Neural cell (in vitro differentiated cells): ENCODE measurements around the gene KLHL42. TPM values are rescaled to one million over a fixed set of nuclear protein-coding genes. Genes with fewer than 3 reads are reported as not detected.

ENCODE experiments used
- H2AFZ ChIP-seq: fragments of 200-600, 300-800 bp; sonication (generic), shearing (Covaris generic); 2 replicates; pipeline ENCODE4 v1.6.0; 2014; ENCODE audit warnings: low read depth, mild to moderate bottlenecking, antibody characterized with exemption, low read length, moderate library complexity
- H3F3A ChIP-seq: fragments of 200-600 bp; shearing (Covaris generic); 2 replicates; pipeline ENCODE4 v1.6.1; 2016; ENCODE audit warnings: mild to moderate bottlenecking, moderate library complexity, mixed read lengths, antibody characterized with exemption, low read length; ENCODE audit not compliant: insufficient read depth, poor library complexity, severe bottlenecking
- H3K27ac ChIP-seq: fragments of 200-600, 300-800 bp; sonication (generic), shearing (Covaris generic); 2 replicates; pipeline ENCODE4 v1.5.1; 2014; ENCODE audit warnings: mild to moderate bottlenecking, low read length, moderate library complexity
- H3K27me3 ChIP-seq: fragments of 300-800, 200-600 bp; sonication (generic), shearing (Covaris generic); 2 replicates; pipeline ENCODE4 v1.6.0; 2014; ENCODE audit warnings: mild to moderate bottlenecking, low read depth, low read length, moderate library complexity; ENCODE audit not compliant: insufficient read depth
- H3K36me3 ChIP-seq: fragments of 300-800, 200-600 bp; sonication (generic), shearing (Covaris generic); 2 replicates; pipeline ENCODE4 v1.5.1; 2014; ENCODE audit warnings: mild to moderate bottlenecking, antibody characterized with exemption, low read length, moderate library complexity; ENCODE audit not compliant: insufficient read depth
- H3K4me2 ChIP-seq: fragments of 300-800, 200-600 bp; sonication (generic), shearing (Covaris generic); 2 replicates; pipeline ENCODE4 v1.6.0; 2014; ENCODE audit warnings: mild to moderate bottlenecking, low read length
- H3K4me3 ChIP-seq: fragments of 300-800, 200-600 bp; sonication (generic), shearing (Covaris generic); 2 replicates; pipeline ENCODE4 v1.5.1; 2014; ENCODE audit warnings: mild to moderate bottlenecking, low read length, moderate library complexity
- H3K79me2 ChIP-seq: fragments of 200-600 bp; shearing (Covaris generic); replicated peaks from 2 replicates; pipeline ENCODE4 v1.6.0; 2014; ENCODE audit warnings: mild to moderate bottlenecking, low read length, moderate library complexity; ENCODE audit not compliant: insufficient read depth
- H3K9ac ChIP-seq: fragments of 300-800, 200-600 bp; sonication (generic), shearing (Covaris generic); 2 replicates; pipeline ENCODE4 v1.6.1; 2016; ENCODE audit warnings: mild to moderate bottlenecking, low read length, mixed read lengths
- H3K9me2 ChIP-seq: fragments of 200-600 bp; shearing (Covaris generic); 2 replicates; pipeline ENCODE4 v1.6.1; 2016; ENCODE audit warnings: mild to moderate bottlenecking, low read length, mixed read lengths; ENCODE audit not compliant: insufficient read depth
- H3K9me3 ChIP-seq: fragments of 200-600, 300-800 bp; sonication (generic), shearing (Covaris generic); 2 replicates; pipeline ENCODE4 v1.6.1; 2016; ENCODE audit warnings: mild to moderate bottlenecking, mixed run types, low read length, moderate library complexity, mixed read lengths
- H4K20me1 ChIP-seq: fragments of 200-600 bp; shearing (Covaris generic); 2 replicates; pipeline ENCODE4 v1.6.1; 2016; ENCODE audit warnings: mild to moderate bottlenecking, mixed run types; ENCODE audit not compliant: insufficient read depth
- EP300 ChIP-seq: fragments of 450-650 bp; conservative IDR thresholded peaks from 2 replicates; pipeline ENCODE4 v1.6.1; 2014; ENCODE audit warnings: antibody characterized with exemption, mild to moderate bottlenecking, moderate library complexity; ENCODE audit not compliant: poor library complexity, severe bottlenecking
- EZH2 ChIP-seq: fragments of 200-600, 300-800 bp; shearing (Covaris generic), sonication (generic); IDR thresholded peaks from 2 replicates; pipeline ENCODE4 v1.6.1; 2014; ENCODE audit warnings: antibody characterized with exemption, low read length, borderline replicate concordance, mild to moderate bottlenecking; ENCODE audit not compliant: insufficient read depth, poor library complexity, severe bottlenecking
- MXI1 ChIP-seq: fragments of 450-650 bp; conservative IDR thresholded peaks from 2 replicates; pipeline ENCODE4 v1.6.1; 2014; ENCODE audit warnings: antibody characterized with exemption, mild to moderate bottlenecking; ENCODE audit not compliant: poor library complexity, severe bottlenecking
- POLR2AphosphoS5 ChIP-seq: IDR thresholded peaks from 2 replicates; pipeline ENCODE4 v1.6.1; 2012
- RAD21 ChIP-seq: fragments of 450-650 bp; conservative IDR thresholded peaks from 2 replicates; pipeline ENCODE4 v1.6.1; 2014; ENCODE audit warnings: antibody characterized with exemption, mild to moderate bottlenecking, moderate library complexity
- SMC3 ChIP-seq: fragments of 450-650 bp; conservative IDR thresholded peaks from 2 replicates; pipeline ENCODE4 v1.6.1; 2014; ENCODE audit warnings: antibody characterized with exemption, mild to moderate bottlenecking, moderate library complexity; ENCODE audit not compliant: poor library complexity
- TAF1 ChIP-seq: IDR thresholded peaks from 2 replicates; pipeline ENCODE4 v1.6.1; 2012; ENCODE audit warnings: low read depth
- polyA plus RNA-seq: library from polyadenylated mRNA; depleted of rRNA; stranded (reverse); fragments of >200 nt; gene quantifications from 2 replicates; pipeline ENCODE4 v1.2.3, GENCODE V29; 2014
- TF ChIP-seq, protein P1 (sequence below): IDR thresholded peaks from 2 replicates; pipeline ENCODE4 v1.6.1; 2012; ENCODE audit warnings: borderline replicate concordance
- TF ChIP-seq, protein P2 (sequence below): fragments of 450-650 bp; IDR thresholded peaks from 2 replicates; pipeline ENCODE4 v1.5.1; 2014; ENCODE audit warnings: antibody characterized with exemption, mild to moderate bottlenecking, moderate library complexity; ENCODE audit not compliant: poor library complexity, severe bottlenecking

KLHL42 gene
- polyA plus RNA-seq, 1 donor from 2014 or later = 52.2 TPM

DNA sequence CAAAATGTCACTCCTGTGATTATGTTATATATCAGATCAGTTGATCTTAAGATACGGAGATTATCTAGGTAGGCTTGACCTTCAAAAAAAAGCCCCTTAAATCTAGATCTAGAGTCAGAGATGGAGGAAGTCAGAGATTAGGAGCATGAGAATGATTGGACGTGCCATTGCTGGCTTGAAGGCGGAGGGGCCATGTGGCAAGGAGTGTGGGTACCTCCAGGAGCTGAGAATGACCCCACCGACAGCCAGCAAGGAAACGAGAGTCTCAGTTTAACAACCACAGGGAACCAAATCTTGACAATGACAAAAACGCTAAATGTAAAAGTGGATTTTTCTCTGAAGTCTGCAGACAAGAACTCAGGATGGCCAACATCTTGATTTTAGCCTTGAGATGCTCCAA lies 32.5 kb downstream of the KLHL42 start:
- no peaks in the 10 kb centered on the region for H4K20me1 ChIP-seq
- H3K36me3 ChIP-seq = no peaks in the 10 kb centered on the region
- no peak overlapping the region for H2AFZ ChIP-seq
- H3K79me2 ChIP-seq = no peaks in the 10 kb centered on the region
- no peak overlapping the region for H3K4me2 ChIP-seq
- no peaks in the 10 kb centered on the region for H3F3A ChIP-seq
- no peak overlapping the region for H3K9ac ChIP-seq
- TF ChIP-seq EP300 (no peak), EZH2 (no peak), TAF1 (no peak), POLR2AphosphoS5 (no peak), MXI1 (no peak), SMC3 (no peak), RAD21 (no peak)
- TF ChIP-seq, protein P1, sequence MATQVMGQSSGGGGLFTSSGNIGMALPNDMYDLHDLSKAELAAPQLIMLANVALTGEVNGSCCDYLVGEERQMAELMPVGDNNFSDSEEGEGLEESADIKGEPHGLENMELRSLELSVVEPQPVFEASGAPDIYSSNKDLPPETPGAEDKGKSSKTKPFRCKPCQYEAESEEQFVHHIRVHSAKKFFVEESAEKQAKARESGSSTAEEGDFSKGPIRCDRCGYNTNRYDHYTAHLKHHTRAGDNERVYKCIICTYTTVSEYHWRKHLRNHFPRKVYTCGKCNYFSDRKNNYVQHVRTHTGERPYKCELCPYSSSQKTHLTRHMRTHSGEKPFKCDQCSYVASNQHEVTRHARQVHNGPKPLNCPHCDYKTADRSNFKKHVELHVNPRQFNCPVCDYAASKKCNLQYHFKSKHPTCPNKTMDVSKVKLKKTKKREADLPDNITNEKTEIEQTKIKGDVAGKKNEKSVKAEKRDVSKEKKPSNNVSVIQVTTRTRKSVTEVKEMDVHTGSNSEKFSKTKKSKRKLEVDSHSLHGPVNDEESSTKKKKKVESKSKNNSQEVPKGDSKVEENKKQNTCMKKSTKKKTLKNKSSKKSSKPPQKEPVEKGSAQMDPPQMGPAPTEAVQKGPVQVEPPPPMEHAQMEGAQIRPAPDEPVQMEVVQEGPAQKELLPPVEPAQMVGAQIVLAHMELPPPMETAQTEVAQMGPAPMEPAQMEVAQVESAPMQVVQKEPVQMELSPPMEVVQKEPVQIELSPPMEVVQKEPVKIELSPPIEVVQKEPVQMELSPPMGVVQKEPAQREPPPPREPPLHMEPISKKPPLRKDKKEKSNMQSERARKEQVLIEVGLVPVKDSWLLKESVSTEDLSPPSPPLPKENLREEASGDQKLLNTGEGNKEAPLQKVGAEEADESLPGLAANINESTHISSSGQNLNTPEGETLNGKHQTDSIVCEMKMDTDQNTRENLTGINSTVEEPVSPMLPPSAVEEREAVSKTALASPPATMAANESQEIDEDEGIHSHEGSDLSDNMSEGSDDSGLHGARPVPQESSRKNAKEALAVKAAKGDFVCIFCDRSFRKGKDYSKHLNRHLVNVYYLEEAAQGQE = no peak
- TF ChIP-seq, protein P2, sequence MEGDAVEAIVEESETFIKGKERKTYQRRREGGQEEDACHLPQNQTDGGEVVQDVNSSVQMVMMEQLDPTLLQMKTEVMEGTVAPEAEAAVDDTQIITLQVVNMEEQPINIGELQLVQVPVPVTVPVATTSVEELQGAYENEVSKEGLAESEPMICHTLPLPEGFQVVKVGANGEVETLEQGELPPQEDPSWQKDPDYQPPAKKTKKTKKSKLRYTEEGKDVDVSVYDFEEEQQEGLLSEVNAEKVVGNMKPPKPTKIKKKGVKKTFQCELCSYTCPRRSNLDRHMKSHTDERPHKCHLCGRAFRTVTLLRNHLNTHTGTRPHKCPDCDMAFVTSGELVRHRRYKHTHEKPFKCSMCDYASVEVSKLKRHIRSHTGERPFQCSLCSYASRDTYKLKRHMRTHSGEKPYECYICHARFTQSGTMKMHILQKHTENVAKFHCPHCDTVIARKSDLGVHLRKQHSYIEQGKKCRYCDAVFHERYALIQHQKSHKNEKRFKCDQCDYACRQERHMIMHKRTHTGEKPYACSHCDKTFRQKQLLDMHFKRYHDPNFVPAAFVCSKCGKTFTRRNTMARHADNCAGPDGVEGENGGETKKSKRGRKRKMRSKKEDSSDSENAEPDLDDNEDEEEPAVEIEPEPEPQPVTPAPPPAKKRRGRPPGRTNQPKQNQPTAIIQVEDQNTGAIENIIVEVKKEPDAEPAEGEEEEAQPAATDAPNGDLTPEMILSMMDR = no peak
- H3K9me2 ChIP-seq = no peaks in the 10 kb centered on the region
- no peaks in the 10 kb centered on the region for H3K9me3 ChIP-seq
- H3K27me3 ChIP-seq = no peaks in the 10 kb centered on the region
- no peak overlapping the region for H3K4me3 ChIP-seq
- H3K27ac ChIP-seq = no peak overlapping the region

DNA sequence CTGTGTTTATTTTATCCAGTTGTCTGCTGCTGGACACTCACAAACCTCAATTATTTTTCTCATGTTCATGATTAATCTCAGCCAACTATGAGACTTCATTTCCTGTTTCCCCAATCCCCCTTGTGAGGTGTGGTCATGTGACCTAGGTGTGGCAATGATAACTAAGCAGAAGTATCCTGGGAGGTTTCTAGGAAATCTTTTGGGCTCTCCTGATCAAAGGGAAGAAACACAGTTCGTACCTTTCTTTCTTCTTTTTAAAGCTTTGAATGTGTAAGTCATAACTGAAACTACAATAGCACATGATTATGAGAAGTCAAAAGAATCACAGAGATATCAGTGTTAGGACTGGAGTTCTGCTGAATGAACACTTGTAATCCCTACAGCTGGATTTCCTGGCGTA lies 34.4 kb downstream of the KLHL42 start:
- Histone ChIP-seq H3F3A (no peaks in the 10 kb centered on the region), H4K20me1 (no peaks in the 10 kb centered on the region), H3K27me3 (no peaks in the 10 kb centered on the region), H3K9ac (no peak overlapping the region), H3K9me2 (no peaks in the 10 kb centered on the region), H3K4me3 (no peak overlapping the region), H3K36me3 (no peaks in the 10 kb centered on the region), H3K4me2 (no peak overlapping the region), H3K9me3 (no peaks in the 10 kb centered on the region), H3K27ac (no peak overlapping the region), H2AFZ (no peak overlapping the region), H3K79me2 (no peaks in the 10 kb centered on the region)
- TF ChIP-seq EZH2 = no peak
- TF ChIP-seq SMC3 = no peak
- TF ChIP-seq, protein P2 = no peak
- no peak for TF ChIP-seq MXI1
- no peak for TF ChIP-seq EP300
- no peak for TF ChIP-seq TAF1
- TF ChIP-seq, protein P1 = no peak
- TF ChIP-seq POLR2AphosphoS5 = no peak
- no peak for TF ChIP-seq RAD21
